HG03196 (cell line): ENCODE results near the gene TMEM151A.
"Not testable (repeated sequence)": the region's sequence is repeated elsewhere in the genome, so short reads cannot be mapped to it uniquely, and the experiment has no call there.

Experiments
- ATAC-seq: cut with Tn5 transposase; IDR thresholded peaks from one replicate; pipeline ENCODE4 v1.9.1; 2021; ENCODE audit not compliant: unreplicated experiment

Gene TMEM151A

DNA sequence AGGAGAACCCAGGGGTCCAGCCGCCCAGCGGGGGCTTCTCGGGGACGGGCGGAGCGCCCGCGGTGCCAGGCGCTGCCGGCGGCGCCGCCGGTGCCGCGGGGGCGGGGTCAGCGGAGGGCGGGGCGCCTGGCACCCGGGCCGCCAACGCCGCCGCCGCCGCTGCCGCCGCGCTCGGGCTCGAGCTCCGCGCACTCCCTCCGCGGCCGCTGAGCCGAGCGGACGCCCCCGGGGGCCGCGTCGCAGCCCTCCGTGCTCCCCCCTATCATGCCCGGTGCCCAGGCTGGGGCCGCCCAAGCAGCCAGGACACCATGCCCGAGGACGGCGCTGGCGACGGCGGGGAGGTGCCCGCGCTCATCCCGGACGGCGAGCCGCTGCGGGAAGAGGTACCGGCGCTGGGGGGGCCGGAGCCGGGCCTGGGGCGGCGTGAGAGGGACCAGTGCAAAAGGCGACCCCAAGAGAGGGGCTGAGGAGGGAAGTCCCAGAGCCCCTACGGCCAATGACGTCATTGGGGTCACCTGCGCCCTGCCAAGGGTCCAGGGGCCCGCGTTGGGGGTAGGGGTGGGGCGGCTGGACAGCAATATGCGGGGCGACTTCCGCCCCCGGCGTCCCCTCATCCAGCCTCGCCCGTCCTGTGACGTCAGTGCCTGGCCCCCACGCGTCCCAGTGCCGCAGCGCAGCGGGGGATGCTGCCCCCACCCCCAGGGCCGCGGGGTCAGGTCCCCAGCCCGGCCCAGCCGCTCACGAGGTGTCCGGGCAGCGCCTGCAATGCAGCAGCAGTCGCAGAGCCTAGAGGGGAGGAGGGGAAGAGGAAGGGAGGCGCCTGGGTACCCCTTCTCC, at the start of gene TMEM151A:
TMEM151A (plus strand) TSS at position 189 of the 837 bp plus-strand sequence; CDS start at position 309, 120 bp downstream.
- no peak for ATAC-seq

DNA sequence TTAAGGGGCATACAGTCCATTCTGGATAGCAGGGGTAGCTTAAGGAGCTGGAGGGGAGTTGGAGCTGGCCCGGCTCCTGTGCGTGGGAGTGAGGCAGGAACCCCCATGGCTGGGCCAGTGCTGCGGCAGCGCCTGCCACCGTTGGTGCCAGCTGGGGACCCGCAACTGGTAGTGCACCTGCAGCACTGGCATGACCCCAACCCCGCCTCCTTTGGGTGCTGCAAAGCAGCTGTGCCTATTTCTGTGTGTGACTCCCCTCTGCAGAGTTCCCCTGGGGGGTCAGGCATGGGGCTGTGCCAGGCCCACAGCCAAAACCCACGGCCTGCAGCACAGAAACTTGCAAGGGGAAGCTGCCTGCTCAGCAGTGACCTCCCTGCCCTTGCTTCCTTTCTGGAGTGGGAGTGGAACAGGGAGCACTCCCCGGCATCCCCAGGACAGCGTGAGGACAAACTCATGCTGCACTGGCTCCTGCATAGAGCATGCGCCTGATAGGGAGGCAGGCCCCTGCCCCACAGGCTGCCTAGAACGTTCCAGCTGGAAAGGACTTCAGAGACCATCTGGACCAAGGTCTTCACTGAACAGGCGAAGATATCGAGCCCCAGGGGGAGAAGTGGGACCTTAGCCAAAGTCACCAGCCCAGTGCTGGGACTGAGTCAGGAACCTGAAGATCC, 49.5 kb upstream of the TMEM151A start:
- ATAC-seq, result no peak

DNA sequence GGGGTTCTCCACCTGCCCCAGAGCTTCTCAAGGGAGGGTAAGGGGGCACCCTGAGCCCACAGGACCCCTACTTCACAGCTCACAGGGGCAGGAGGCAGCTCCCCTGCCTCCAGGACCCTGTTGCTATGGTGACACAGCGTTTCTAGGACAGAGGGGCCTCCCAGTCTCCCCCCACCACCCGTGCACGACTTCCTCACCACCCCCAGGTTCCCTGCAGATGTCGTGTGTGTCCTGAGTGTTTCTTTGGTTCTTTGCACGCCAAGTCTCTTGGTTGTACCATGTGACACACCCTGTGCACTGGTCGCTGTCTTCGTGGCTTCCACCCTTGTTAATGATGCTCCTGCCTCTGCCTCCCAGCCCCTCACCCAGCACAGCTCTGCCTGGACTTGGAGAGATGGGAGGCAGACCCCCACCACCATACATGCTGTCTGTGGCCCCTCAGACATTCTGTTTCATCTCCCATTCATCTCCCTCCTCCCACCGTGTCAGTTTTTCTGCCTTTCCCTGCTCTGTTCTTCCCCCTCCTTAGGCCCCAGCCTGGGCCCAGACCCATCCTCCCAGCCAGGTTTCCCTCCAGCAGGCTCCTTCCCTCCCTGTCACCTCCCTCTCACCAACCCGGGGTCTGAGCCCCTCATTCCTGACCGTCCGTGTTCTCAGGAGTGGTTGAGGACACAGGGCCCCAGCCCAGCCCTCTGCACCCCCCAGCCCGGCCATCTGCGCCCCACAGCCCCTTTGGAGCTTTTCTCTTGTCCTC, 47.7 kb upstream of the TMEM151A start:
- ATAC-seq, result no peak

DNA sequence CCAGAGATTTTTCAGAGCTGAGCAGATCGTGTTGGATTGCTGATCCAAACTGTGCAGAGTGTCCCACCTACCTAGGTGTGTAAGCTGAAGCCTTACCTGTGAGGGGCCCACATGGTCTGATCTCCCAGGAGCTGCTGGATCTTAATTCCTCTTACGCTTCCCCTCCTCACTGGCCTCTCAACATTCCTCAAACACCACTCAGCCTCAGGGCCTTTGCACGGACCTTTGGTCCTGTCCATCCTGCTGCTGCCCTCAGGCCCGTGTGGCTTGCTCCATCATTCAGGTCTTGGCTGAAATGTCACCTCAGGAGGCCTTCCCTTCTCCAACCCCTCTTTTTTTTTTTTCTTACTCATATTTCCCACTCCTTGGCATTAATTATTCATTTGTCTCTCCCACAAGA, 44.4 kb upstream of the TMEM151A start:
- ATAC-seq, result no peak

DNA sequence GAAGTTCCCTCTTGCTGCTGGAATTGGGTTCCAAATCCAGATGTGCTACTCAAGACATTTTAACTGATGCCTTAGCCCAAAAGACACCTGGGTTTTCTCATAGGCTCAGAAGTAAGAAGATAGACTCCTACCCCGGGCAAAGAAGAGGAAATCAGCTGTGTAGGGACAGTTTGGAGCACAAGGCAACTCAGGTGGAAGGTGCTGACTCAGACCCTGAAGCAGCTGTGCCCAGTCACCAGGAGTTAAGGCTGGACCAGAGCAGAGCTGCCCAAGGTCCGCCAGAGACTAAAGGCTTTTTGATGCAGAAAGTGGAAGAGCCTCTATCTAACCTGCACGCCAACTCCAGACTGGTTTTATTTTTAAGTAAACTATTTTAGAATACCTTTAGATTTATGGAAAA, 43.9 kb upstream of the TMEM151A start:
- no peak for ATAC-seq

DNA sequence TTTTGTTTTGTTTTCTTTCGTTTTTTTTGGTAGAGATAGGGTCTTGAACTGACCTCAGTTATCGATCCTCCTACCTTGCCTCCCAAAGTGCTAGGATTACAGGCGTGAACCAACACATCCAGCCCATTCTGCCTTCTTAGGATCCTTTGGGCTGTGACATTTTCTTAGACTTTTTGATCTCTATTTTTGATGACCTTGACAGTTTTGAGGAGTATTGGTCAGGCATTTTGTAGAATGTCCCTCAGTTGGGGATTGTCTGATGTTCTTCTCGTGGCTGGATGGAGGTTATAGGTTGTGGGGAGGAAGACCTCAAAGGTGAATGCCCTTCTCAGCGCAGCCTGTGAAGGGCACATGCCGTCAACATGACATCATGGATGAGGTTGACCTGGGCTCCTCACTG, 42.8 kb upstream of the TMEM151A start:
- no peak for ATAC-seq

DNA sequence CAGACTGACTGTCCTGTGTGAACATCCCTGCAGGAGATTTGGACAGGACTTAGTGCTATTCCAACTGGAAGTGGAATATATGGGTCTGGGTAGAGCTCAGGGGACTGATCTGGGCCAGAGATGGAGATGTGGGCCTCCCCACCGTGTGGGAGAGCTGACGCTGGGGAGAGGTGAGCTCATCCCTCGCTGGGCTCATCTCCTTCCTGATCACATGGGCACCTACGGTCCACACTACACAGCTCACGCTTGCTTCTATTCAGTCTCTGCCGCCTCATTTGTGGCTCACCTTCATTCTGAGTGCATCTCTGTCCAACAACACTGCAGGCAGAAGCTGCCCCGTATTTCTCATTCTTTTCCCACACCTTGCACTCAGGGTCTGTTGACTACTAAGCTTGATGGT, 39.9 kb upstream of the TMEM151A start:
- no peak for ATAC-seq

DNA sequence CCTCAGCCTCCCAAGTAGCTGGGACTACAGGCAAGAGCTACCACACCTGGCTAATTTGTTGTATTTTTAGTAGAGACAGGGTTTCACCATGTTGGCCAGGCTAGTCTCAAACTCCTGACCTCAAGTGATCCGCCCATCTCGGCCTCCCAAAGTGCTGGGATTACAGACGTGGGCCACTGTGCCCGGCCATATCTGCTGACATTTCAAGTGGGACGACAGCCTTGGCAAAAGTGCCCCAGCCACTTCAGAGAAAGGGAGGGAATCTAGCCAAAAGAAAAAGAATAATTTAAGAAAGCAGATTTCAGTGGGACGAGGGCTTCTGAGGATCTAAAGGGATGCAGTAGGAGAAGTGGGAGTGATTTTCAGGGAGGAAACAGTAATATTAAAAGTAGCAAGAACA, 38.6 kb upstream of the TMEM151A start:
- not testable (repeated sequence) for ATAC-seq

DNA sequence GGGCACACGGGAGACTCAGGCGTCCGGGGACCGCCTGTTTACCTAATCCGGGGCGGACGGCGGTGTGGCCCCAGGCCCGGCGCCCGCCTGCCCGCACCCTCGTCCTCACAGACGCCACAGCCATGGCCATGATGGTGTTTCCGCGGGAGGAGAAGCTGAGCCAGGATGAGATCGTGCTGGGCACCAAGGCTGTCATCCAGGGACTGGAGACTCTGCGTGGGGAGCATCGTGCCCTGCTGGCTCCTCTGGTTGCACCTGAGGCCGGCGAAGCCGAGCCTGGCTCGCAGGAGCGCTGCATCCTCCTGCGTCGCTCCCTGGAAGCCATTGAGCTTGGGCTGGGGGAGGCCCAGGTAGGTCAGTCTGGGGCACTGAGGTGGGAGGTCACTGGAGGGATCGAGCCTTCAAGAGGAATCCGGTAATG, 33.2 kb upstream of the TMEM151A start:
- no peak for ATAC-seq

DNA sequence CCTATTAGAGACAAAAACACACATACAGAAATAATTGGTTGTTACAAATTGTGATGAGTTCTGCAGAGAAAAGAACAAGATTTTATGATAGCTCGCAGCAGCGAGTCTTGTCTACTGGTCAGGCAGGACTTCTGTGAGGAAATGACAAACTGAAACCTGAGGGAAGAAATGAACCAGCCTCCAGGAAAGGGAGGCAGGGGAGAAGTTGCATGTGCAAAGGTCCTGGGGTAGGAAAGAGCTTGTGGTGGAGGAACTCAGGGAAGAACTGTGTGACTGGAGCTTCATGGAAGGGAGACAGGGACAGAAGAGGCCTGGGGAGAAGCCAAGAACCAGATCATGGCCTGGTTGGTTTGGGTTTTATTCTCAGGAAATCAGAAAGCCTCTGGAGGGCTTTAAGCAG, 32.5 kb upstream of the TMEM151A start:
- ATAC-seq, result no peak

DNA sequence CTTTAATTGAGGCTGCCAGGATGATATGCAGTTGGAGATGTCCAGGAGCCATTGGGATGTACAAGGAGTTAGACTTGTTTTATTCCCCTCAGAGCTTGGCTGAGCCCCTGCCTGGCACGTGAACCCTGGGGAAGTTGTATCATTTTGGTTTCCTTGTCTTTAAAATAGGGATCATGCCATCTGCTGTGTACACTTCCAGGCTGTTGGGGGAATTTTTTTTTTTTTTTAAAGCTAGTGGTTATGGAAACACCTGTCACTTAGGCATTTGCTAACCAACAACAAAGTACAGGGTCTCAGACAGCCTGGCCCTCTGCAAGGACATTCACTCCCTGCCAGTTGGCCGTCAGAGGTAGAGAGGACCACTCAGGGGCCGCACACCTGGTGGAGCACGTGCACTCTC, 31.7 kb upstream of the TMEM151A start:
- no peak for ATAC-seq

DNA sequence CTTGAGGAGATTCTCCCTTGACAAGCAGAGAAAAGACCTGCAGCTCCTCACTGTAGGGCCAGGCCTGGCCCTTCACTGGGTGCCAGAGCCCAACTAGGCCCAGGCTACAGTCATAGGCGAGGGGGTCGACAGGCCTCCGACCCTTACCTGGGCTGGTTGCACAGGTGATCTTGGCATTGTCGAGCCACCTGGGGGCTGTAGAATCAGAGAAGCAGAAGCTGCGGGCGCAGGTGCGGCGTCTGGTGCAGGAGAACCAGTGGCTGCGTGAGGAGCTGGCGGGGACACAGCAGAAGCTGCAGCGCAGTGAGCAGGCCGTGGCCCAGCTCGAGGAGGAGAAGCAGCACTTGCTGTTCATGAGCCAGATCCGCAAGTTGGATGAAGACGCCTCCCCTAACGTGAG, 30.1 kb upstream of the TMEM151A start:
- no peak for ATAC-seq

DNA sequence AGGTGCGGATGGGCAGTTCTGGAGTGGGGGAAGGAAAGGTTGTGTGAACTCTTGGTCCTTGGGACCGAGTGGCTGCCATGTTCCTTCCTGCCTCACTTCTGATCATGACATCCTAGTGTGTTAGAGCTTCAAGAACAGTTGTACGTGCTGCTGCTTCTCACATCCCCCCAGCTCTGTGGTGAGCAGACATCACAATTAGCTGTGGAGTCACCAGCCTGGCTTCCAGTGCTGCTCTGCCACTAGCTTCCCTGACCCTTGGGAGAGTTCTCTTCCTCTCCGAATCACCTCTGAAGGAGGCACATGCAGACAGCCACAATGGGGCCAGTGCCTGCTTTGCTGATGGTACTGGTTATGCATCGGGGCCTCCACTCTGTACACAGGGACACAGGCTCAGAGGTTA, 29.5 kb upstream of the TMEM151A start:
- no peak for ATAC-seq

DNA sequence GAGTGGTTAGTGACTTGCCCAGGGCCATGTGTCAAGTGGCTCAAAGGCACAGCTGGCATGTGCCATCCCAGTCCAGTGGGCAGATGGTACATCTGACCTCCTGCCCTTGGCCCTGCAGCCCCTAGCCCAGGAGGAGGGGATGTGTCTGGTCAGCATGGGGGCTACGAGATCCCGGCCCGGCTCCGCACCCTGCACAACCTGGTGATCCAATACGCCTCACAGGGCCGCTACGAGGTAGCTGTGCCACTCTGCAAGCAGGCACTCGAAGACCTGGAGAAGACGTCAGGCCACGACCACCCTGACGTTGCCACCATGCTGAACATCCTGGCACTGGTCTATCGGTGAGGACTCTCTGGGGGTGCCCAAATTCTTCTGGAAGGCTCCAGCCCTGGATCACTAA, 29.0 kb upstream of the TMEM151A start:
- no peak for ATAC-seq

DNA sequence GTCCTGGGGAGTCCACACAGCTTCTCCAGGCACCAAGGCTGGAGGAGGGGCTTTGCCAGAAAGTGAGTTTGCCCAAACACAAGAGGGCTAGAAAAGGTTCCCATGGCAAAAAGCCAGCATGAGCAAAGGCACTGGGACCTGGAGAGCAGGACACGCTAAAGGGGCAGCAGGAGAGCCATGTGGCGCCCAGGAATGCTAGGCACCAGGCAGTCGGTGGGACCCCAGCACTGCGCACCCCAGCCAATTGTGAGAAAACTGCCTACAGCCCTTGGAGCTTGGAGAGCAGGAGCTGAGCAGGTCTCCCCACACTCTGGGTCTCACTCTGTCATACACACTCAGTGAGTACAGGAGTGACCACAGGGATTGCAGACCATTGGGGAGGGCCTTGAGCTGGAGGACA, 28.5 kb upstream of the TMEM151A start:
- no peak for ATAC-seq

DNA sequence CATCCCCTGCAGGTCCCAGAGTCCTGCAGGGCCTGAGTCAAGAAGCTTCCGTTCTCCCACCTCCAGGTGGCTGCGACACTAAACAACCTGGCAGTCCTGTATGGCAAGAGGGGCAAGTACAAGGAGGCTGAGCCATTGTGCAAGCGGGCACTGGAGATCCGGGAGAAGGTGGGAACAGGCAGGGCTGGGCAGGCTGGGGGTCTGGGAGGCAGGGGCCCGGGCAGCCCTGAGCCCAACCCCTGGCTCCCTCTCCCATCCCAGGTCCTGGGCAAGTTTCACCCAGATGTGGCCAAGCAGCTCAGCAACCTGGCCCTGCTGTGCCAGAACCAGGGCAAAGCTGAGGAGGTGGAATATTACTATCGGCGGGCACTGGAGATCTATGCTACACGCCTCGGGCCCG, 27.9 kb upstream of the TMEM151A start:
- ATAC-seq, result no peak

DNA sequence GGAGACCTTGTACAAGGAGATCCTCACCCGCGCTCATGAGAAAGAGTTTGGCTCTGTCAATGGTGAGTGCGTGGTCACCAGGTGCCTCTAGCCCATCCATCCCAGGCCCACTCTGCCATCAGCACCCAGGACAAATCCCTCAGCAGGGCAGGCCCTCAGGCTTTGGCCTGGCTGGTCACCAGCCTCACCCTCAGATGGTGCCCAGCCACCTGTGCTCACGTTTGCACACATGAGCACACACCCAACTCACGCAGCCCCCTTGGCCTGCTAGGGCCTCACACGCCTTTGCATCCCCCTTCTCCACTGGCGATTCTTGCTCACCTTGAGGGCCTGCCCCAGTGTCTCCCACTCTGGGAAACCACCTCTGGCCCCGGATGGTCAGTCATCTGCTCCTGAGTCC, 27.3 kb upstream of the TMEM151A start:
- no peak for ATAC-seq

DNA sequence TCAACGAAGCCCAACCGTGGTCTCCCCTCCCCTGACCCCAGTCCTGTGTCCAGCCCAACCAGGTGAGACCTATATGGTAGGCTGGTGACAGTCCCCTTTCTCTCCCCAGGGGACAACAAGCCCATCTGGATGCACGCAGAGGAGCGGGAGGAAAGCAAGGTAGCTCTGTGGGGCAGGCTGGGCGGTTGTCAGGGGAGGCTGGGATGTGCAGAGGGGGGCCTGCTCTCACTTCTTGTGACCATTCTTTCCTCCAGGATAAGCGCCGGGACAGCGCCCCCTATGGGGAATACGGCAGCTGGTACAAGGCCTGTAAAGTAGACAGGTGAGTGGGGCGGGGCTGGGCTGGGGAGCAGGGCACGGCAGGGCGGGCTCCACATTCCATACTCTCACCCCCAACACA, 26.8 kb upstream of the TMEM151A start:
- no peak for ATAC-seq

DNA sequence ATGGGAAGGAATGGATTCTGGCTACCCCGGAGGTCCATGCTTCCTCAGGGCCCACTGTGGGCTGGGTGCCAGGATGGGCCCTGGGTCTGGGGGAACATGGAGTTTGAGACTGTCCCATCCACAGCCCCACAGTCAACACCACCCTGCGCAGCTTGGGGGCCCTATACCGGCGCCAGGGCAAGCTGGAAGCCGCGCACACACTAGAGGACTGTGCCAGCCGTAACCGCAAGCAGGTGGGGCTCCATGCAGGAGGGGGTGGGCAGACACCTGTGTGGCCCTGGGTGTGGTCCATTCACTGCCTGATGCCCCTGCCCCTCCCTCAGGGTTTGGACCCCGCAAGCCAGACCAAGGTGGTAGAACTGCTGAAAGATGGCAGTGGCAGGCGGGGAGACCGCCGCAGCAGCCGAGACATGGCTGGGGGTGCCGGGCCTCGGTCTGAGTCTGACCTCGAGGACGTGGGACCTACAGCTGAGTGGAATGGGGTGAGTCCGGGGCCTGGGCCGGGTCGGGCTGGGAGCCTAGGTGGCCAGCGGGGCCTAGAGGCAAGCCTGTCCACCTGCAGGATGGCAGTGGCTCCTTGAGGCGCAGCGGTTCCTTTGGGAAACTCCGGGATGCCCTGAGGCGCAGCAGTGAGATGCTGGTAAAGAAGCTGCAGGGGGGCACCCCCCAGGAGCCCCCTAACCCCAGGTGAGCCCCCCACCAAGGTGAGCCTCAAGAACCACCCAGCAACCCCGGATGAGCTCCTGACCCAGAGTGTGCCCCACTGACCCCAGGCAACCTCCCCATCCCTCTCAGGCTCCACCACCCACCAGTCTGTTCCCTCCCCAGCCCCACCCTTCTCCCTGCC, 25.9 kb upstream of the TMEM151A start:
- ATAC-seq, result no peak

DNA sequence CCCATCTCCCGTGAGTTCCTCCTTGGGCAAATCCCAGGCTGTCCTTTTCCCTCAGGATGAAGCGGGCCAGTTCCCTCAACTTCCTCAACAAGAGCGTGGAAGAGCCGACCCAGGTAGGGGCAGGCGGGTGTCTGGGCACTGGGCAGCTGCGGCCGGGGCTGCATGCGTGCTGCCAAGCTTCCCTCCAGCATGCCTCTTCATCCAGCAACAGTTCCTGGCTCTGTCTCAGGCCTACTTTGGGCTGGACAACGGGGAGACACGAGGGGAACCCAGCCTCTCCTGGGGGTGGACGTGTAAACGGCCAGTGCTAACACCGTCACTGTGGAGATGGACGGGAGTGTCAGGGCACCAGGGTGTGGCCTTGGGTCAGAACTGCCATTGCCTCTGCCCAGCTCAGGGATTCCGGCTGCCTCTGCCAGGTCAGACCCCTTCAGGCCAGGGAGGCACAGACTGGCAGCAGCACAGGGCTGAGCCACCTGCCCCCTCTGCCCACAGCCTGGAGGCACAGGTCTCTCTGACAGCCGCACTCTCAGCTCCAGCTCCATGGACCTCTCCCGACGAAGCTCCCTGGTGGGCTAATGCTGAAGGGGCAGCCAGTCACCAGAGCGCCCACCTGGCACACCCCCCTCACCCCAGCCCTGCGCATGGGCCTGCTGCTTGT, 25.2 kb upstream of the TMEM151A start:
- no peak for ATAC-seq

DNA sequence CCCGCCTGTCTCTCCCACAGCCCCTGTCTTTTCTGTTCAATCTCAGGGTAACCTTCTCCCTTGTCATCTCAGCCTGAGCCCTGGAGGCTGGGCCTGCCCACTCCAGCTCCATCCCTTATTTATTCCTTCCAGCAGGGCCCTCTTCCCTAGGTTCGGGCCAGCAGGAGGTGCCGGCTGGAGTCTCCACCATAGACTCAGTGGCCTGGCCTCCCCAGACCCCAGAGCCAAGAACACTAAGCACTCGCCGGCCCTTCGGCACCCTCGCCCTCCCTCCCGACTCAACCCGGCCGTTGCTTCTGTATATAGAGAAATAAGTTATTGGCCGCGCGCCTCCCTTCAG, 24.7 kb upstream of the TMEM151A start:
- no peak for ATAC-seq
